H9 (cell line): ENCODE measurements around the gene FXYD1. TPM values are rescaled to one million over a fixed set of nuclear protein-coding genes. Genes with fewer than 3 reads are reported as not detected.

ENCODE experiments used
- DNase-seq: peaks from one replicate; pipeline ENCODE4 v3.0.0-alpha.2; 2017
- H2AFZ ChIP-seq: one replicate; pipeline ENCODE4 v1.6.1; 2013; ENCODE audit warnings: mild to moderate bottlenecking, low read length, control low read depth, moderate library complexity
- H2AK5ac ChIP-seq: 2 replicates; pipeline ENCODE4 v1.6.1; 2013; ENCODE audit warnings: low read length, control low read depth, mixed read lengths; ENCODE audit not compliant: insufficient read length
- H2BK120ac ChIP-seq: one replicate; pipeline ENCODE4 v1.6.1; 2013; ENCODE audit warnings: low read depth, mild to moderate bottlenecking, low read length, control low read depth, inconsistent platforms; ENCODE audit not compliant: poor library complexity, severe bottlenecking
- H2BK12ac ChIP-seq: 2 replicates; pipeline ENCODE4 v1.6.1; 2013; ENCODE audit warnings: low read length, control low read depth, mixed read lengths, low read depth; ENCODE audit not compliant: insufficient read length
- H2BK15ac ChIP-seq: 2 replicates; pipeline ENCODE4 v1.6.1; 2013; ENCODE audit warnings: low read depth, low read length, control low read depth
- H2BK20ac ChIP-seq: one replicate; pipeline ENCODE4 v1.6.1; 2013; ENCODE audit warnings: low read depth, mild to moderate bottlenecking, low read length, control low read depth, inconsistent platforms; ENCODE audit not compliant: poor library complexity, severe bottlenecking
- H2BK5ac ChIP-seq: 2 replicates; pipeline ENCODE4 v1.6.1; 2013; ENCODE audit warnings: low read length, control low read depth, mixed read lengths; ENCODE audit not compliant: insufficient read length
- H3K14ac ChIP-seq: 2 replicates; pipeline ENCODE4 v1.6.1; 2013; ENCODE audit warnings: low read length, control low read depth; ENCODE audit not compliant: insufficient read depth
- H3K18ac ChIP-seq: 2 replicates; pipeline ENCODE4 v1.6.1; 2013; ENCODE audit warnings: low read depth, mild to moderate bottlenecking, mixed read lengths, low read length, control low read depth; ENCODE audit not compliant: insufficient read length
- H3K23ac ChIP-seq: 2 replicates; pipeline ENCODE4 v1.6.1; 2013; ENCODE audit warnings: low read length, control low read depth, mixed read lengths, low read depth; ENCODE audit not compliant: insufficient read length
- H3K23me2 ChIP-seq: 2 replicates; pipeline ENCODE4 v1.6.1; 2013; ENCODE audit warnings: low read depth, mild to moderate bottlenecking, mixed read lengths, low read length, control low read depth; ENCODE audit not compliant: insufficient read length, poor library complexity, severe bottlenecking
- H3K27ac ChIP-seq: 2 replicates; pipeline ENCODE4 v1.5.1; 2013; ENCODE audit warnings: low read length, control low read depth, mixed read lengths, low read depth; ENCODE audit not compliant: insufficient read length
- H3K27me3 ChIP-seq: 2 replicates; pipeline ENCODE4 v1.6.1; 2013; ENCODE audit warnings: low read length, control low read depth, inconsistent platforms; ENCODE audit not compliant: insufficient read depth
- H3K4ac ChIP-seq: 2 replicates; pipeline ENCODE4 v1.6.1; 2013; ENCODE audit warnings: low read depth, mild to moderate bottlenecking, control low read depth, inconsistent platforms, low read length, moderate library complexity
- H3K4me1 ChIP-seq: 2 replicates; pipeline ENCODE4 v1.6.1; 2013; ENCODE audit warnings: low read length, control low read depth, inconsistent platforms; ENCODE audit not compliant: insufficient read depth
- H3K4me2 ChIP-seq: 2 replicates; pipeline ENCODE4 v1.6.1; 2013; ENCODE audit warnings: low read length, control low read depth, mixed read lengths; ENCODE audit not compliant: insufficient read length, insufficient read depth
- H3K56ac ChIP-seq: 2 replicates; pipeline ENCODE4 v1.6.1; 2013; ENCODE audit warnings: low read depth, mild to moderate bottlenecking, mixed read lengths, low read length, control low read depth; ENCODE audit not compliant: insufficient read length
- H3K79me1 ChIP-seq: 2 replicates; pipeline ENCODE4 v1.6.1; 2013; ENCODE audit warnings: low read depth, mild to moderate bottlenecking, moderate library complexity, low read length, control low read depth, inconsistent platforms; ENCODE audit not compliant: insufficient read depth, poor library complexity, severe bottlenecking
- H3K79me2 ChIP-seq: 2 replicates; pipeline ENCODE4 v1.6.1; 2013; ENCODE audit warnings: low read length, control low read depth, inconsistent platforms; ENCODE audit not compliant: insufficient read depth
- H3K9ac ChIP-seq: 2 replicates; pipeline ENCODE4 v1.6.1; 2013; ENCODE audit warnings: low read length, control low read depth, mixed read lengths; ENCODE audit not compliant: insufficient read length; ENCODE audit errors: extremely low read depth
- H3K9me3 ChIP-seq: one replicate; pipeline ENCODE4 v1.6.1; 2013; ENCODE audit warnings: low read depth, low read length, inconsistent platforms; ENCODE audit not compliant: control insufficient read depth
- H3T11ph ChIP-seq: one replicate; pipeline ENCODE4 v1.6.1; 2013; ENCODE audit warnings: mild to moderate bottlenecking, low read length, control low read depth, inconsistent platforms
- H4K20me1 ChIP-seq: one replicate; pipeline ENCODE4 v1.6.1; 2013; ENCODE audit not compliant: control insufficient read depth, insufficient read length, insufficient read depth
- H4K5ac ChIP-seq: 2 replicates; pipeline ENCODE4 v1.6.1; 2013; ENCODE audit warnings: low read depth, mild to moderate bottlenecking, mixed read lengths, low read length, control low read depth; ENCODE audit not compliant: insufficient read length
- H4K8ac ChIP-seq: replicated peaks from 2 replicates; pipeline ENCODE4 v1.6.1; 2013; ENCODE audit warnings: low read length, control low read depth, mixed read lengths, low read depth; ENCODE audit not compliant: insufficient read length
- H4K91ac ChIP-seq: 2 replicates; pipeline ENCODE4 v1.6.1; 2013; ENCODE audit warnings: low read depth, mild to moderate bottlenecking, moderate library complexity, mixed read lengths, low read length, control low read depth; ENCODE audit not compliant: insufficient read length
- H3K27ac Mint-ChIP-seq, 3 experiments: 2 replicates in 2 of 3; 3 replicates in 1 of 3; pipeline ENCODE4 v1.8.0; 2020 to 2021; ENCODE audit warnings: mixed read lengths in 3 of 3, mild to moderate bottlenecking in 1 of 3, moderate library complexity in 1 of 3
- H3K27me3 Mint-ChIP-seq: 2 replicates; pipeline ENCODE4 v1.8.0; 2021; ENCODE audit warnings: low read depth, mild to moderate bottlenecking, moderate library complexity, mixed read lengths
- H3K36me3 Mint-ChIP-seq, 3 experiments: 2 replicates in 2 of 3; 3 replicates in 1 of 3; pipeline ENCODE4 v1.8.0; 2020 to 2021; ENCODE audit warnings: low read depth in 3 of 3, mixed read lengths in 3 of 3; ENCODE audit not compliant: insufficient read depth in 1 of 3
- H3K4me1 Mint-ChIP-seq, 2 experiments: 2 replicates each; pipeline ENCODE4 v1.8.0; 2020; ENCODE audit warnings: mixed read lengths in 2 of 2
- H3K4me3 Mint-ChIP-seq, 2 experiments: 2 replicates in 1 of 2; 3 replicates in 1 of 2; pipeline ENCODE4 v1.8.0; 2020 to 2021; ENCODE audit warnings: mild to moderate bottlenecking in 2 of 2, mixed read lengths in 2 of 2, moderate library complexity in 1 of 2
- H3K9me3 Mint-ChIP-seq, 2 experiments: 2 replicates in 1 of 2; 3 replicates in 1 of 2; pipeline ENCODE4 v1.8.0; 2020; ENCODE audit warnings: mild to moderate bottlenecking in 2 of 2, mixed read lengths in 2 of 2, moderate library complexity in 1 of 2
- WGBS: extraction: QIAGEN DNeasy Blood & Tissue Kit; methylation state at CpG from one replicate; pipeline ENCODE4 v1.1.7; 2013; ENCODE audit warnings: missing lambda C conversion rate, low lambda C conversion rate, mixed read lengths; ENCODE audit not compliant: insufficient read length; ENCODE audit errors: extremely low coverage; 5-methylcytosine and 5-hydroxymethylcytosine counted together
- total RNA-seq: library from RNA; stranded (reverse); gene quantifications from 2 replicates; pipeline ENCODE4 v1.2.1, GENCODE V29; 2021
- TF ChIP-seq, protein P1 (sequence below): fragments of 200-600 bp; sonication (generic); conservative IDR thresholded peaks from 3 replicates; pipeline ENCODE4 v1.8.0; 2021; ENCODE audit warnings: antibody characterized with exemption, mild to moderate bottlenecking

FXYD1 gene
- total RNA-seq, 1 experiment from 2014 or later, result 7.7 TPM

DNA sequence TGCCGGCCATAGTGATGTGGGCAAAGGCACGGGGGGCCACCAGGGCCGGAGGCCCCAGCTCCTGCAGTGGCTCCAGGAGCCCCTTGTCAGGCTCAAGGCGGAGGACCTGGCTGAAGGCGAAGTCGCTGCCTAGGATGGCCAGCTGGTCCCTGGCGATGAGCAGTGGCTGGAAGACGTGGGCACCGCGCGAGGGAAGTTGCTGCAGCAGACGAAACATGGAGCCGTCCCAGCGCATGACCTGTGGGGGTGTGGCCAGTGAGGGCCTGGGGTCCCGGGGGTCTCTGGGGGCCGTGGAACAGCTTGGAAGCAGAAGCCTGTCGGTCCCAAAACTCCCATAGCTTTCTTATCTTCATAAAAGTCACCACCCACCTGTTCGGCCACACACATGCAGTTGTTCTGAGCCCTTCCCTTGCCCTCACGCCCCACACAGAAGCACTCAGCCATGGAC lies 13.3 kb upstream of the FXYD1 start:
- Mint-ChIP-seq H3K27me3 (peaks cover 9% of the 10 kb centered on the region), H3K36me3 (no peaks in the 10 kb centered on the region), H3K9me3 (no peaks in the 10 kb centered on the region), H3K27ac (0 out of 7 replicates have a peak overlapping the region, but pooled peaks of 1 of the 3 experiments have one; percentile 54), H3K4me1 (peaks cover 21 to 26% of the 10 kb centered on the region in 2 experiments; a peak in 3 of 4 replicates), H3K4me3 (no peak overlapping the region)
- Histone ChIP-seq H3K9me3 (no peaks in the 10 kb centered on the region), H4K20me1 (no peaks in the 10 kb centered on the region), H3K9ac (no peak overlapping the region), H3K4me2 (no peak overlapping the region), H3K14ac (no peak overlapping the region), H3K23ac (no peak overlapping the region), H3K4ac (no peak overlapping the region), H4K91ac (no peak overlapping the region), H2AK5ac (no peak overlapping the region), H2BK15ac (no peak overlapping the region), H3K79me1 (no peaks in the 10 kb centered on the region), H3T11ph (no peak overlapping the region), H4K8ac (no peak overlapping the region), H4K5ac (no peak overlapping the region), H2BK120ac (no peak overlapping the region), H3K18ac (no peak overlapping the region), H3K4me1 (no peaks in the 10 kb centered on the region; the same call in 1 of the 2 replicates), H2BK12ac (no peak overlapping the region), H2BK5ac (no peak overlapping the region), H3K79me2 (no peaks in the 10 kb centered on the region), H2BK20ac (no peak overlapping the region), H2AFZ (no peak overlapping the region), H3K23me2 (no peaks in the 10 kb centered on the region), H3K56ac (no peak overlapping the region), H3K27ac (no peak overlapping the region), H3K27me3 (no peaks in the 10 kb centered on the region)
- WGBS, result no CpG with 5 or more reads among the region's 19 CpGs
- TF ChIP-seq, protein P1, sequence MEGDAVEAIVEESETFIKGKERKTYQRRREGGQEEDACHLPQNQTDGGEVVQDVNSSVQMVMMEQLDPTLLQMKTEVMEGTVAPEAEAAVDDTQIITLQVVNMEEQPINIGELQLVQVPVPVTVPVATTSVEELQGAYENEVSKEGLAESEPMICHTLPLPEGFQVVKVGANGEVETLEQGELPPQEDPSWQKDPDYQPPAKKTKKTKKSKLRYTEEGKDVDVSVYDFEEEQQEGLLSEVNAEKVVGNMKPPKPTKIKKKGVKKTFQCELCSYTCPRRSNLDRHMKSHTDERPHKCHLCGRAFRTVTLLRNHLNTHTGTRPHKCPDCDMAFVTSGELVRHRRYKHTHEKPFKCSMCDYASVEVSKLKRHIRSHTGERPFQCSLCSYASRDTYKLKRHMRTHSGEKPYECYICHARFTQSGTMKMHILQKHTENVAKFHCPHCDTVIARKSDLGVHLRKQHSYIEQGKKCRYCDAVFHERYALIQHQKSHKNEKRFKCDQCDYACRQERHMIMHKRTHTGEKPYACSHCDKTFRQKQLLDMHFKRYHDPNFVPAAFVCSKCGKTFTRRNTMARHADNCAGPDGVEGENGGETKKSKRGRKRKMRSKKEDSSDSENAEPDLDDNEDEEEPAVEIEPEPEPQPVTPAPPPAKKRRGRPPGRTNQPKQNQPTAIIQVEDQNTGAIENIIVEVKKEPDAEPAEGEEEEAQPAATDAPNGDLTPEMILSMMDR, result no peak
- no peak for DNase-seq
